HG03095 (cell line): ENCODE measurements around the gene PPP1CC.

Experiments used
- ATAC-seq: cut with Tn5 transposase; IDR thresholded peaks from one replicate; pipeline ENCODE4 v1.9.1; 2021; ENCODE audit warnings: moderate library complexity; ENCODE audit not compliant: unreplicated experiment

The PPP1CC gene

GRCh38 chr12:110689281-110690126 lies 53.2 kb downstream of the PPP1CC start:
- peak; percentile 43 for ATAC-seq

DNA sequence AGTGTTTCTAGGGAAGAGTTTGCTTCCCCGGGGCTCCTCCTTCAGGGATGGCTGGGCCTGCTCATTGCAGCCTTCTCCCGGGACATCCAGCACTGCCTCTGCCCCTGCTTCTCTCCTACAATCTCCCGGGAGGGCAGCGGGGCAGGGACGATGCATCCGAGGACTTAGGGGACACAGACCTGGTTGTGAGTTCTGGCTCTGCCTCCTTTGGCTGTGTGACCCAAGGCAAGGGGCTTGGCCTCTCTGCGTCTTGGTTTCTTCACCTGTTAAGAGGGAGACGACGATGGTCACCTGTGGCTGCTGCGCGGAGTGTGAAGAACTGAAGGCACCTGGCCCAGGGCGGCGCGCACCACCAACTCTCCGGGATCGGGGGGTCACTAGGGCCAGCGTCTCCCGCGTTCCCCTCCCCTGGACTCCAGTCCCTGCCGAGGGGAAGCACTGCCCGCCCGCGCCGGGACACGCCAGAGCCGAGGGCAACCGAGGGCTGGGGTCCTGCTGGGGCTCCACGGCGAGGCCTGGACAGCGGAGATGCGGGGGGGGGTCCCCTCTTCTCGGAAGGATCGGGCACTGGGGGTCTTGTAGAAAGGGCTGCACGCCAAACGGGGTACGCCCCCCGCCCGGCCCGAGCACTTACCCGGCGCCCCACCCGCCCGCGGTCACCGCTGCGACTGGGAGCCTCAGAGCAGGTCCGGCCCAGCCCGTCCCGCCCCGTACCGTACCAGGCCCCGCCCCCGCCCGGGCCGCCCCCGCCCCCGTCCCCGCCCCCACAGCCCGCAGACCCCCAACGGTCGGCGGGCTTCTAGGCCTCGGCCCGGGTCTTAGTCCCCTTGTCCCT lies 54.0 kb downstream of the PPP1CC start, which contains the start of gene HVCN1:
TSS of gene HVCN1 (minus strand) at position 670 of the 835 bp plus-strand sequence. CDS start 5,870 bp downstream, outside the sequence.
- peak; percentile 23 for ATAC-seq

- no peak for ATAC-seq
These were observed 55.1 kb downstream of the PPP1CC start for GRCh38 chr12:110687396-110688169.

GRCh38 chr12:110686294-110686903 lies 56.3 kb downstream of the PPP1CC start:
- ATAC-seq: no peak

GRCh38 chr12:110684312-110684836 lies 58.3 kb downstream of the PPP1CC start:
- ATAC-seq: no peak

DNA sequence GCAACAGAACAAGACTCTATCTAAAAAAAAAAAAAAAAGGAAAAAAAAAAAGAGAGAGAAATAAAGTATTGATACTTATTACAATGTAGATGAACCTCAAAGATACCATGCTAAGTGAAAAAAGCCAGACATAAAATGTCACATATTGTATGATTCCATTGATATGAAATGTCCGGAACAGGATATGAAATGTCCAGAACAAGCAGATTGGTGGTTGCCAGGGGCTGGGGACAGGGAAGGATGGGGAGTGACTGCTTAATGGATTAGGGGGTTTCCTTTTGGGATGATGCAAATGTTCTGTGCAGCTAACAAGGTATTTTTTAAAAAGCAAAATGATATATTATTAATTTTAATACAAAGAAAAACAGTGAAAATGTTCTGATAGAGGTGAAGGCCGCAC lies 58.8 kb downstream of the PPP1CC start:
- ATAC-seq: no peak

DNA sequence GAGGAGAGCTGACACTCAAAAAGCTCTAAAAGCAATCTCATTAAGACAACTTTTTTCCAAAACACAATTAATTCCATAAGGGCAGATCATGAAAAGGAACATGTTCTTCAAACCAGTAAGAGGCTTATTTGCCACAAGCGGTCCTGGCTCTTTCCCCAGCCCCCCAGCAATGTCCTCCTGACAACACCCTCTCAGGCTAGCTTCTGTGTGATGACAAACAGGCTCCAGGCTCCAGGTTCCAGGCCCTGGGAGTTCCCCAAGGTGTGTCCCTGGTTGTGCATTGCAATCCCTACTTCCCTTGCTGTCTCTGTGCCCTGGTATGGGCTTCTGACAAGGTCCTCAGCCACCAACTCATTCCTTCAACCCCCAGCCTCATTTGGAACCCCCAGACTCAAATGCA lies 62.7 kb downstream of the PPP1CC start:
- no peak for ATAC-seq

GRCh38 chr12:110679201-110679600 lies 63.5 kb downstream of the PPP1CC start:
- ATAC-seq: no peak

DNA sequence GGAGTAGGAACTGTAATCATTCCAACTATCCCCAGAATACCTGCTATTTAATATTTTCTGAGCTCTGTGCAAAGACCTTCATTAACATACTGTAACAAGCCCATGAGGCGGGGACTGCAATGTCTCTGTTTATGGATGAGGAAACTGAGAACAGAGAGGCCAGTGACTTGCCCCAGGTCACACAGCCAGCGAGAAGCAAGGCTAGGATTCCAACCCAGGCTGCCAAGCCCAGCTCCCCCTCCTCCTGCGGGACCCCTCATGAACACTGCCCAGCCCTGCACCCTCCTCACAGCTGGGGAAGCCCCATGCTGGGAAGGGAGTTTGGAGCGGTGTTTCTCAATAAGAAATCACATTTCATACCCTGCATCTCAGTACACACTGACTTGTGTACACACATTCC lies 64.7 kb downstream of the PPP1CC start:
- ATAC-seq: peak; percentile 2

- peak; percentile 63 for ATAC-seq
These were observed 65.3 kb downstream of the PPP1CC start for GRCh38 chr12:110677206-110677911.

DNA sequence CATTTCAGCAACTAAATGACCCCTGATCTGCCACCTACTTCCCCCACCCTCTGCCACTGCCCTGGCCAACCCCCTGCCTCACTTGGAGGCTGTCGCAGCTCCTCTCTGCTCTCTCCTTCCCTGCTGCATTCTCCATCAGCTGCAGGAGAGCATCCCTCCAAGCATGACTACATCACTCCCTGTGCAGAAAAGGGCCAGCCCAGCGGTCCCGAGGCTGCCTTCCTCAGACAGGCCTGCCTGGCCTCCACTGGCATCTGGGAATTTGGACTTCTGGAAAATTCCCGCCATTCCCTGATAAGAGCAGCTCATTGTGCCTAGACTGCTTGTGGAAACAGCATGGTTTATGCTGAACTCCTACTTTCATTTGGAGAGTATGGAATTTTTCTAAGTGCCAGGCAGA lies 66.5 kb downstream of the PPP1CC start:
- no peak for ATAC-seq

DNA sequence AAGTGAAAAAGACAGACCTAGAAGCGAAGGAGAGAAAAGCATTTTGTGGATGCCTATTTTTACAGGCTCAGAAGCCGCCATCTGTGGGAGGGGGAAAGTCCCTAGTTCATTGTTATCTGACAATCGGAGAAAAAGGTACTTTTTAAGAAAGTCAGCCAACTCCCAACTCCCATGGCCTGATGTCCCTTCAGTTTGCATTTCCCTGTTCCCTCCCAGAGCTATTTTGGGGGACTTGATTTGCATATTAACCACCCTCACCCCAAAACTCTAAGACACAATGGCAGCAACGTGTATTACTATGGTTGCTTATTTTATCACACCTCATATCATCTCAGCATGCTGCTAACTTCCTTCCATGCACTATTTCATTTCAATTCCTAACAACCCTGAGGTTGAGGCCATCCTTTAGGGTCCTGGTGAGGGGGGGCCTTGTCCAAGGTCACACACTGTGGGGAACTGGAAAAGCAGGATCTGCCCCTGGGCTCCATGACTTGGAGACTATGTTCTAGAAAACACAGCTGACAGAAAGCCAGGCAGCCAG lies 72.5 kb downstream of the PPP1CC start:
- peak; percentile 51 for ATAC-seq
